ENCODE results near the gene UMODL1. TPM values are rescaled to one million over a fixed set of nuclear protein-coding genes. Genes with fewer than 3 reads are reported as not detected.

The UMODL1 gene
- total and polyA plus RNA-seq, 5 donors from 2014 or later = 0.05 to 0.35 (median 0.07) TPM; not detected in 1

DNA sequence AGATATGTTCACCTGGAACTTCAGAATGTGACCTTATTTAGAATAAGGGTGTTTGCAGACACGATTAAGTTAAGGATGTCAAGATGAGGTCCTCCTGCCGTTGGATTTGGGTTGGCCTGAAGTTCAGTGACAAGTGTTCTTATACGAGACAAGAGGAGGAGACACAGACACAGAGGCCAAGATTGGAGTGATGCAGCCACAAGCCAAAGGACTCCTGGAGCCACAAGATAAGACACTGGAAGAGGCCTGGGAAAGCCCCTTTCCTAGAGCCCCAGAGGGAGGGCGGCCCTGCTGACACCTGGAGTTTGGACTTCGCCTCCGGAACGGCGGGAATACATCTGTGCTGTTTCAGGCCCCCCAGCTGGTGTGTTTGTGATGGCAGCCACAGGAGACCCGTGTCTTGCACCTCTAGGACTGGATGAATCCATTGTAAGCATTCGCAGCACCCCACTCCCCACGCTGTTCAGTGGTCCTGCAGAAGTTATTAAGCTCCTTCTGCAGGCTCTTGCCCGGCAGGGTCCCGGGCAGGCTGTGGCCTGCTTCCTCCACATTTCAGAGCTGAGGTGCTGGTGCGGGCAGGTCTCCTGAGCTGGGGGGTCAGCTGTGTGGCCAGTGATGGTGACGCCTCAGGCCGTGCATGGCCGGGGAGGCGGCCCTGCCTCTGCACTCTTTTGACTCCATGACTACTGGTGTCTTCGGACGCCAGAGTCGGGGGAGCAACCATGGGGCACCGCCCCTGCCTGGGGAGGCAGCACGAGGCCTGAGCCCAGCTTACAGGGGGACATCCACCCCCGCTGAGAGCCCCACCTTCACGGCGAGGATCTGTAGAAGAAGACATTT lies 34.6 kb downstream of the UMODL1 start:
- DNase-seq (no peak), ATAC-seq (ENCODE audit: low read depth in 2 of 2) (no peak)
- no peak overlapping the region for H3K4me3 ChIP-seq (ENCODE audit: low read depth, low read length)
- Mint-ChIP-seq H3K36me3 (no peaks in the 10 kb centered on the region), H3K27ac (no peak overlapping the region), H3K4me1 (peaks cover 0 to 8% (median 2%) of the 10 kb centered on the region in 4 donors), H3K4me3 (no peak overlapping the region), H3K9me3 (no peaks in the 10 kb centered on the region), H3K27me3 (peaks cover 11% of the 10 kb centered on the region)
- H3K9me3 ChIP-seq (ENCODE audit: control insufficient read depth in 2 of 2, low read length in 2 of 2) = no peaks in the 10 kb centered on the region
- no peaks in the 10 kb centered on the region for H3K36me3 ChIP-seq (ENCODE audit: control insufficient read depth, insufficient read depth, low read length)
- no peaks in the 10 kb centered on the region for H3K27me3 ChIP-seq (ENCODE audit: control insufficient read depth, insufficient read depth, low read length)
- peaks cover 14% of the 10 kb centered on the region for H3K4me1 ChIP-seq (ENCODE audit: control insufficient read depth, insufficient read depth, low read length, poor library complexity, severe bottlenecking)
- H3K27ac ChIP-seq (ENCODE audit: insufficient read depth, low read length, poor library complexity, severe bottlenecking) = no peak overlapping the region

GRCh38 chr21:42106425-42106824 lies 35.3 kb downstream of the UMODL1 start:
- Histone ChIP-seq H3K27me3 (ENCODE audit: control insufficient read depth, insufficient read depth, low read length) (no peaks in the 10 kb centered on the region), H3K9me3 (ENCODE audit: control insufficient read depth in 2 of 2, low read length in 2 of 2) (no peaks in the 10 kb centered on the region), H3K4me1 (ENCODE audit: control insufficient read depth, insufficient read depth, low read length, poor library complexity, severe bottlenecking) (peaks cover 14% of the 10 kb centered on the region), H3K36me3 (ENCODE audit: control insufficient read depth, insufficient read depth, low read length) (no peaks in the 10 kb centered on the region), H3K4me3 (ENCODE audit: low read depth, low read length) (no peak overlapping the region), H3K27ac (ENCODE audit: insufficient read depth, low read length, poor library complexity, severe bottlenecking) (no peak overlapping the region)
- Mint-ChIP-seq H3K4me3 (no peak overlapping the region), H3K27ac (no peak overlapping the region), H3K36me3 (no peaks in the 10 kb centered on the region), H3K27me3 (peaks cover 9% of the 10 kb centered on the region), H3K9me3 (no peaks in the 10 kb centered on the region), H3K4me1 (peaks cover 0 to 8% (median 2%) of the 10 kb centered on the region in 4 donors)
- DNase-seq = no peak
- ATAC-seq (ENCODE audit: low read depth in 2 of 2) = no peak

DNA sequence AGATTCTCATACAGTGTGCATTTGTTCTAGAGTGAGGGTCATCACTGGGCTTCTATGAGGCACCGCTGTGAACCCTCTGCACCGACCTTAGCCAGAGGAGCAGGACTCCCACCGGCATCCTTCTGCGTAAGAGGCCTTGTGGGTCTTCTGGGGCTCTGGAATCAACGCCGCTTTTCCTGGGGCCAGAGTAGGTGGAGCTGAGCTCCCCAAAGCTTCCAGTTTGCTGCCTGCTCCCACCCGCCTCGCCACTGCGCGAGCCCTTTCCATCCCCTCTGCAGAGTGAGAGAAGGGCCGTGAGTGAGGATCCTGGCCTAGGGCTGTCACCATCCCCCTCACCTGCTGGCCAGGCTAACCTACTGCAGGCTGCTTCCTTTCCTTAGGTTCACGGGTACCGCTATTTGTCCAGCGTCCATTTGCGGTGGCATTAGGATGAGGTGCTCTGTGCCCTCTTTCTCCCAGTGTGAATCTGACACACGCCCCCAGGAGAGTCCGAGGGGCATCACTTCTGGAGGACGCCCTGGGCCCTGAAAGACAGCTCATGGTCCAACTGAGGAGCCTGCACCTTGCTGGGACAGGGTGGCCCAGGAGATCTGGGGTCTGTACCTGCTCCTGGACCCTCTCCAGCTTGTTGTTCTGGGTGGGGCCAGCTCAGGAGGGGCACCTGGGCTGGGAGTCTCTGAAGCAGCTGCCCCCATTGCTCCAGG lies 36.2 kb downstream of the UMODL1 start:
- no peaks in the 10 kb centered on the region for H3K27me3 Mint-ChIP-seq
- Histone ChIP-seq H3K27me3 (ENCODE audit: control insufficient read depth, insufficient read depth, low read length) (no peaks in the 10 kb centered on the region), H3K9me3 (ENCODE audit: control insufficient read depth in 2 of 2, low read length in 2 of 2) (no peaks in the 10 kb centered on the region), H3K4me3 (ENCODE audit: low read depth, low read length) (no peak overlapping the region), H3K36me3 (ENCODE audit: control insufficient read depth, insufficient read depth, low read length) (no peaks in the 10 kb centered on the region), H3K27ac (ENCODE audit: insufficient read depth, low read length, poor library complexity, severe bottlenecking) (no peak overlapping the region), H3K4me1 (ENCODE audit: control insufficient read depth, insufficient read depth, low read length, poor library complexity, severe bottlenecking) (peaks cover 14% of the 10 kb centered on the region)
- no peaks in the 10 kb centered on the region for H3K9me3 Mint-ChIP-seq
- H3K36me3 Mint-ChIP-seq = no peaks in the 10 kb centered on the region
- H3K4me1 Mint-ChIP-seq = peaks cover 0 to 8% (median 2%) of the 10 kb centered on the region in 4 donors
- ATAC-seq (ENCODE audit: low read depth in 2 of 2) (peak in 1 of 2 donors; percentile 3), DNase-seq (no peak)
- H3K4me3 Mint-ChIP-seq = no peak overlapping the region
- H3K27ac Mint-ChIP-seq = peak overlapping the region in 1 of 3 donors; percentile 20

DNA sequence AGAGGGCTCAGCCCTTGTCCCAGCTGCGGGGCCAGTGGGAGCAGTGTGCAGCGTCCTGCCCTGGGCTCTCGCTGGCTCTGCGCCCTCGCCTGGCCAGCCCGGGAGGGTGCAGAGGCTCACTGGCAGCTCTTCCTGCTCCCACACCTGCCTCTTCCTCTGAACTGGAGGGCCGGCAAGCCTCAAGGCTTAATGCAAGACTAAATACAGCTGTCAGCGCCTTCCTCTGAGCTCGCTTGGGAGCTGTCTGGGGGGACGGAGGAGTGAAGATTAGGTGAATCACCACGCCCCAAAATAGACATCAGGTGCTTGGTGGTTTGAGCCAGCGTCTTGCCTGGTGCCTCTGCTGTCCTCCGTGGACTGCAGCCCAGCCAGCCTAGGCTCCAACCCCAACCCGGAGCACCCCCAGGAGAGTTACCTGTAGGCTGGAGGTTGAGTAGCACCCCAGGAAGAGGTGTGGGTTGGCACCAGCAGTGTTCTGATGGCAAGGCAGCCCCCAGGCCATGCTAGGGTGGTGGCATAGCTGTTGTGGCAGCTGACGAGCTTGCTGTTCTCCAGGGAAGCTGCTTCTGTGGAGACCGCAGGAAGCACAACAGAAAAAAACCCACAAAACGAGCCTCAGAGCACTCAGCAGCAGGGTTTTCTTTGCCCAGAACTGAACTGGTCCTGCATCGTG lies 36.9 kb downstream of the UMODL1 start:
- peak; percentile 36 to 81 (median 53) for DNase-seq
- Mint-ChIP-seq H3K27ac (peak overlapping the region in 1 of 3 donors; percentile 65), H3K4me3 (peak overlapping the region in 2 of 4 donors; percentile 24 to 61), H3K4me1 (peaks cover 0 to 8% (median 2%) of the 10 kb centered on the region in 4 donors), H3K36me3 (no peaks in the 10 kb centered on the region), H3K9me3 (no peaks in the 10 kb centered on the region), H3K27me3 (peaks cover 4% of the 10 kb centered on the region)
- Histone ChIP-seq H3K27me3 (ENCODE audit: control insufficient read depth, insufficient read depth, low read length) (no peaks in the 10 kb centered on the region), H3K4me3 (ENCODE audit: low read depth, low read length) (no peak overlapping the region), H3K4me1 (ENCODE audit: control insufficient read depth, insufficient read depth, low read length, poor library complexity, severe bottlenecking) (peaks cover 14% of the 10 kb centered on the region), H3K27ac (ENCODE audit: insufficient read depth, low read length, poor library complexity, severe bottlenecking) (no peak overlapping the region), H3K36me3 (ENCODE audit: control insufficient read depth, insufficient read depth, low read length) (no peaks in the 10 kb centered on the region), H3K9me3 (ENCODE audit: control insufficient read depth in 2 of 2, low read length in 2 of 2) (no peaks in the 10 kb centered on the region)
- ATAC-seq (ENCODE audit: low read depth in 2 of 2) = peak; percentile 89 to 96

GRCh38 chr21:42108554-42109340 lies 37.6 kb downstream of the UMODL1 start:
- H3K27ac Mint-ChIP-seq = no peak overlapping the region
- no peak for DNase-seq

GRCh38 chr21:42109473-42109872 lies 38.4 kb downstream of the UMODL1 start:
- Histone ChIP-seq H3K27ac (ENCODE audit: insufficient read depth, low read length, poor library complexity, severe bottlenecking) (no peak overlapping the region), H3K27me3 (ENCODE audit: control insufficient read depth, insufficient read depth, low read length) (no peaks in the 10 kb centered on the region), H3K36me3 (ENCODE audit: control insufficient read depth, insufficient read depth, low read length) (no peaks in the 10 kb centered on the region), H3K4me3 (ENCODE audit: low read depth, low read length) (no peak overlapping the region), H3K4me1 (ENCODE audit: control insufficient read depth, insufficient read depth, low read length, poor library complexity, severe bottlenecking) (peaks cover 14% of the 10 kb centered on the region), H3K9me3 (ENCODE audit: control insufficient read depth in 2 of 2, low read length in 2 of 2) (no peaks in the 10 kb centered on the region)
- ATAC-seq (ENCODE audit: low read depth in 2 of 2) = no peak
- H3K36me3 Mint-ChIP-seq = no peaks in the 10 kb centered on the region
- H3K4me3 Mint-ChIP-seq = no peak overlapping the region
- DNase-seq = no peak
- H3K4me1 Mint-ChIP-seq = peaks cover 0 to 8% (median 2%) of the 10 kb centered on the region in 4 donors
- H3K27ac Mint-ChIP-seq = no peak overlapping the region
- peaks cover 4% of the 10 kb centered on the region for H3K27me3 Mint-ChIP-seq
- H3K9me3 Mint-ChIP-seq = no peaks in the 10 kb centered on the region

More at GRCh38 chr21:42108554-42109340, 37.6 kb downstream of the UMODL1 start:
- Mint-ChIP-seq H3K9me3 (no peaks in the 10 kb centered on the region), H3K27me3 (peaks cover 4% of the 10 kb centered on the region), H3K4me3 (peak overlapping the region in 1 of 4 donors; percentile 61), H3K36me3 (no peaks in the 10 kb centered on the region), H3K4me1 (peaks cover 0 to 8% (median 2%) of the 10 kb centered on the region in 4 donors)
- Histone ChIP-seq H3K9me3 (ENCODE audit: control insufficient read depth in 2 of 2, low read length in 2 of 2) (no peaks in the 10 kb centered on the region), H3K36me3 (ENCODE audit: control insufficient read depth, insufficient read depth, low read length) (no peaks in the 10 kb centered on the region), H3K27ac (ENCODE audit: insufficient read depth, low read length, poor library complexity, severe bottlenecking) (no peak overlapping the region), H3K4me3 (ENCODE audit: low read depth, low read length) (no peak overlapping the region), H3K27me3 (ENCODE audit: control insufficient read depth, insufficient read depth, low read length) (no peaks in the 10 kb centered on the region), H3K4me1 (ENCODE audit: control insufficient read depth, insufficient read depth, low read length, poor library complexity, severe bottlenecking) (peaks cover 14% of the 10 kb centered on the region)
- no peak for ATAC-seq (ENCODE audit: low read depth in 2 of 2)

DNA sequence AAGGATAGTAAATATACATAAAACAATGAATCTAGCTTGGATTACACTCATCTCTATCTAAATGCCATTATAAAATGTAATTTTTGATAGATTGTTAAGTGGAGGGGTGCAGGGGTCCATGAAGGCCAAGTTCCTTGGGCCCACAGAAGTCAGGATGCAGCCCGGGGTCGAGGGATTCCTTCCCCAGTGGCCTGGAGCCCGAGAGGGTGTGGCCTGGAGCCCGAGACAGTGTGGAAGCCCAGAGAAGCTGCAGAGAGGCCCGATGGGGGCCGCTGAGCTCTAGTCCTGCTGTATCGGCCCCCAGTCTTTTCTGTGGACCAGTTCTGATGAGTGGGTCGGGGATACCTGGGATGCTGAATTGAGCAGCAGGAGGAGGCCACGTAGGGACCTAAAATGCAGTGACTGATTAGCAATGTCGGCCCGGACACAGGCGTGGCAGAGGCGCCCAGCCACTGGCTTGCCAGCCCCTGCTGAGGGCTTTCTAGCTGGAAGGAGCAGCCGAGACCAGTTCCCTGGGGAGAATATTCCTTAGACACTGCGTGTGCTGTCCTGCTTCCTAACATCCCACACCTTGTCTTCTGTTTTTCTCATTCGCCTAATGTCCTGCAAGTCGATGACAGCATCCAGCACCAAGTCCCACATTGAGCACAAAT lies 38.9 kb downstream of the UMODL1 start:
- H3K27ac Mint-ChIP-seq = no peak overlapping the region
- DNase-seq (no peak), ATAC-seq (ENCODE audit: low read depth in 2 of 2) (no peak)
- peaks cover 0 to 8% (median 0%) of the 10 kb centered on the region in 4 donors for H3K4me1 Mint-ChIP-seq
- peaks cover 4% of the 10 kb centered on the region for H3K27me3 Mint-ChIP-seq
- H3K4me1 ChIP-seq (ENCODE audit: control insufficient read depth, insufficient read depth, low read length, poor library complexity, severe bottlenecking) = peaks cover 14% of the 10 kb centered on the region
- H3K9me3 Mint-ChIP-seq = no peaks in the 10 kb centered on the region
- H3K36me3 Mint-ChIP-seq = no peaks in the 10 kb centered on the region
- H3K27ac ChIP-seq (ENCODE audit: insufficient read depth, low read length, poor library complexity, severe bottlenecking) = no peak overlapping the region
- H3K9me3 ChIP-seq (ENCODE audit: control insufficient read depth in 2 of 2, low read length in 2 of 2) = no peaks in the 10 kb centered on the region
- no peak overlapping the region for H3K4me3 ChIP-seq (ENCODE audit: low read depth, low read length)
- no peaks in the 10 kb centered on the region for H3K36me3 ChIP-seq (ENCODE audit: control insufficient read depth, insufficient read depth, low read length)
- no peaks in the 10 kb centered on the region for H3K27me3 ChIP-seq (ENCODE audit: control insufficient read depth, insufficient read depth, low read length)
- H3K4me3 Mint-ChIP-seq = no peak overlapping the region
